GM12878 (cell line): ENCODE data around the gene ZDHHC18. TPM values are rescaled to one million over a fixed set of nuclear protein-coding genes. Genes with fewer than 3 reads are reported as not detected.

ENCODE experiments used
- ATAC-seq: fragments of 200-7000 bp; cut with Tn5 transposase; 3 replicates; pipeline ENCODE4 v1.9.1; 2020; ENCODE audit warnings: mild to moderate bottlenecking, moderate library complexity
- BruUV-seq: library from RNA; stranded (reverse); fragments of 400-500 nt; replicated peaks from 2 replicates; lab custom pipeline; 2021; lab: Mats Ljungman, UMichigan
- CTCF ChIA-PET: fragments of 300-600 bp; sonication (Branson Sonifier 250); formaldehyde crosslinking; extraction: SDS; loops from one replicate; lab custom pipeline; 2021; ENCODE audit warnings: inconsistent platforms; lab: Yijun Ruan, JAX
- POLR2A ChIA-PET: fragments of 350-600 bp; formaldehyde crosslinking; extraction: SDS; loops from one replicate; lab custom pipeline; 2021; ENCODE audit warnings: inconsistent platforms; lab: Charles Lee
- RAD21 ChIA-PET: fragments of 300-600 bp; sonication (Branson Sonifier 250); formaldehyde crosslinking; loops from one replicate; lab custom pipeline; 2023; ENCODE audit warnings: antibody characterized with exemption; ENCODE audit not compliant: unreplicated experiment; lab: Charles Lee
- SMC1A ChIA-PET: fragments of 300-600 bp; sonication (Branson Sonifier 250); formaldehyde crosslinking; loops from one replicate; lab custom pipeline; 2023; ENCODE audit not compliant: unreplicated experiment, uncharacterized antibody; lab: Charles Lee
- DNase-seq: peaks from one replicate; pipeline ENCODE4 v3.0.0-alpha.2; 2011; ENCODE audit warnings: low read depth, low spot score
- FAIRE-seq: peaks from 3 replicates; lab custom pipeline; 2011; peaks lifted over from hg19 to GRCh38; lab: Jason Lieb, UNC
- H2AFZ ChIP-seq: 2 replicates; pipeline ENCODE4 v1.6.0; 2011; ENCODE audit warnings: low read depth, low read length, control low read depth; ENCODE audit not compliant: control insufficient read depth
- H3K27ac ChIP-seq: 2 replicates; pipeline ENCODE4 v1.5.1; 2011; ENCODE audit warnings: control low read depth; ENCODE audit not compliant: control insufficient read depth, insufficient read depth
- H3K27me3 ChIP-seq, 2 experiments: replicated peaks in 1 of 2; 2 replicates each; pipeline versions ENCODE4 v1.6.0 to v1.6.1; 2011; ENCODE audit warnings: low read length in 1 of 2; ENCODE audit not compliant: control insufficient read depth in 2 of 2, insufficient read depth in 2 of 2
- H3K36me3 ChIP-seq, 2 experiments: 2 replicates each; pipeline ENCODE4 v1.5.1; 2011; ENCODE audit warnings: low read length in 1 of 2; ENCODE audit not compliant: control insufficient read depth in 2 of 2, insufficient read depth in 2 of 2
- H3K4me1 ChIP-seq: 2 replicates; pipeline ENCODE4 v1.6.1; 2011; ENCODE audit warnings: mild to moderate bottlenecking, low read length, moderate library complexity, mixed read lengths; ENCODE audit not compliant: control insufficient read depth, insufficient read depth
- H3K4me2 ChIP-seq: 2 replicates; pipeline ENCODE4 v1.6.0; 2011; ENCODE audit warnings: control low read depth; ENCODE audit not compliant: control insufficient read depth, insufficient read depth
- H3K4me3 ChIP-seq: fragments of 200-600 bp; sonication (generic); 2 replicates; pipeline ENCODE4 v1.5.1; 2016
- H3K79me2 ChIP-seq: 2 replicates; pipeline ENCODE4 v1.6.0; 2011; ENCODE audit warnings: low read length; ENCODE audit not compliant: control insufficient read depth, insufficient read depth
- H3K9ac ChIP-seq: 2 replicates; pipeline ENCODE4 v1.8.0; 2011; ENCODE audit warnings: low read length, control low read depth, mixed read lengths; ENCODE audit not compliant: control insufficient read depth, insufficient read depth
- H3K9me3 ChIP-seq: replicated peaks from 3 replicates; pipeline ENCODE4 v1.5.1; 2011; ENCODE audit warnings: mild to moderate bottlenecking, low read length; ENCODE audit not compliant: control insufficient read depth, insufficient read depth
- H4K20me1 ChIP-seq: 2 replicates; pipeline ENCODE4 v1.6.0; 2011; ENCODE audit not compliant: control insufficient read depth, insufficient read depth
- ASH2L ChIP-seq: fragments of 300-600, 200-600 bp; sonication (generic); IDR thresholded peaks from 2 replicates; pipeline ENCODE4 v1.6.1; 2017; ENCODE audit warnings: low read depth, mild to moderate bottlenecking, borderline replicate concordance
- CEBPB ChIP-seq, 2 experiments: fragments of 150-350 bp in 1 of 2; IDR thresholded peaks; 2 replicates each; pipeline ENCODE4 v1.6.1; 2012 to 2014; ENCODE audit warnings: low read depth in 2 of 2, low read length in 2 of 2, borderline replicate concordance in 1 of 2, inconsistent platforms in 1 of 2
- CREM ChIP-seq: IDR thresholded peaks from 2 replicates; pipeline ENCODE4 v1.6.1; 2014; ENCODE audit warnings: antibody characterized with exemption, low read depth
- ETV6 ChIP-seq, 2 experiments: fragments of 450-650 bp in 1 of 2; IDR thresholded peaks in 1 of 2; conservative IDR thresholded peaks in 1 of 2; 2 replicates each; pipeline ENCODE4 v1.6.1; 2014; ENCODE audit warnings: antibody characterized with exemption in 1 of 2, borderline replicate concordance in 1 of 2, low read depth in 1 of 2, mild to moderate bottlenecking in 1 of 2, moderate library complexity in 1 of 2
- FOS ChIP-seq: IDR thresholded peaks from 3 replicates; pipeline ENCODE4 v1.6.1; 2011; ENCODE audit warnings: borderline replicate concordance; ENCODE audit not compliant: insufficient read length; ENCODE audit errors: extremely low read depth
- KLF5 ChIP-seq: fragments of 450-650 bp; IDR thresholded peaks from 2 replicates; pipeline ENCODE4 v1.6.1; 2014; ENCODE audit warnings: mild to moderate bottlenecking; ENCODE audit not compliant: partially characterized antibody
- LARP7 ChIP-seq: fragments of 450-650 bp; IDR thresholded peaks from 2 replicates; pipeline ENCODE4 v1.6.1; 2017; ENCODE audit warnings: mild to moderate bottlenecking
- NBN ChIP-seq: fragments of 450-650 bp; IDR thresholded peaks from 2 replicates; pipeline ENCODE4 v1.6.1; 2016
- TCF7 ChIP-seq: IDR thresholded peaks from 2 replicates; pipeline ENCODE4 v1.6.1; 2014; ENCODE audit warnings: antibody characterized with exemption, borderline replicate concordance
- WGBS: methylation state at CpG from one replicate; pipeline ENCODE4 v1.1.6; 2016; ENCODE audit warnings: low lambda C conversion rate; ENCODE audit not compliant: insufficient replicate concordance, insufficient coverage; ENCODE audit errors: missing lambda C conversion rate; 5-methylcytosine and 5-hydroxymethylcytosine counted together
- in situ Hi-C: fragments of 300-500 bp; cut with MboI; formaldehyde crosslinking; loops from 9 replicates; pipeline ENCODE4 v1.14.3; 2018; ENCODE audit warnings: mixed read lengths
- intact Hi-C: fragments of 100-400 bp; cut with micrococcal nuclease; formaldehyde crosslinking; loops from one replicate; pipeline ENCODE4 v1.14.2; 2022; ENCODE audit not compliant: unreplicated experiment
- polyA plus RNA-seq, 11 experiments: library from polyadenylated mRNA; depleted of rRNA in 4 of 11; unstranded in 6 of 11; stranded (reverse) in 5 of 11; fragments of >200 nt; fragmentation: Nextera tagmentation in 4 of 11; fragmentation: Illumina TruSeq in 1 of 11; extraction: Ambion mirVana in 4 of 11; extraction: Trizol in 1 of 11; gene quantifications; 1 replicate in 1 of 11; 2 replicates in 10 of 11; pipeline versions ENCODE4 v1.2.1 to v1.2.3, GENCODE V29; 2011 to 2016; ENCODE audit warnings: inconsistent platforms in 2 of 11, missing spikeins in 2 of 11, low read depth in 1 of 11
- total RNA-seq, 4 experiments: library from RNA; depleted of rRNA in 3 of 4; stranded (reverse); fragments of >200 nt in 3 of 4; fragmentation: Illumina TruSeq in 1 of 4; extraction: Trizol in 1 of 4; gene quantifications; 2 replicates each; pipeline versions ENCODE4 v1.2.1 to v1.2.3, GENCODE V29; 2013 to 2021
- TF ChIP-seq, protein P1 (sequence below): fragments of 450-650 bp; formaldehyde crosslinking; IDR thresholded peaks from 2 replicates; pipeline ENCODE4 v1.4.0; 2022; ENCODE audit warnings: mild to moderate bottlenecking, moderate library complexity
- TF ChIP-seq, protein P2 (sequence below): fragments of 450-650 bp; IDR thresholded peaks from 2 replicates; pipeline ENCODE4 v1.6.1; 2017; ENCODE audit warnings: mild to moderate bottlenecking, low read depth, inconsistent platforms; ENCODE audit not compliant: poor library complexity, severe bottlenecking
- TF ChIP-seq, protein P3 (sequence below): IDR thresholded peaks from 2 replicates; pipeline ENCODE4 v1.6.1; 2012; ENCODE audit warnings: low read depth, low read length, improper control_type of control experiment
- TF ChIP-seq, protein P4 (sequence below): fragments of 450-650 bp; IDR thresholded peaks from 2 replicates; pipeline ENCODE4 v1.6.1; 2017; ENCODE audit warnings: mild to moderate bottlenecking
- TF ChIP-seq, protein P5 (sequence below): IDR thresholded peaks from 2 replicates; pipeline ENCODE4 v1.6.1; 2011; ENCODE audit warnings: borderline replicate concordance, low read depth, mild to moderate bottlenecking, moderate library complexity, low read length; ENCODE audit not compliant: insufficient read depth, poor library complexity, severe bottlenecking

ZDHHC18 gene
- total and polyA plus RNA-seq, 10 of the 15 experiments (the other 5 are each of a cell fraction or from before 2014, with no cell fraction given): 0.40 to 81.2 (median 21.3) TPM

DNA sequence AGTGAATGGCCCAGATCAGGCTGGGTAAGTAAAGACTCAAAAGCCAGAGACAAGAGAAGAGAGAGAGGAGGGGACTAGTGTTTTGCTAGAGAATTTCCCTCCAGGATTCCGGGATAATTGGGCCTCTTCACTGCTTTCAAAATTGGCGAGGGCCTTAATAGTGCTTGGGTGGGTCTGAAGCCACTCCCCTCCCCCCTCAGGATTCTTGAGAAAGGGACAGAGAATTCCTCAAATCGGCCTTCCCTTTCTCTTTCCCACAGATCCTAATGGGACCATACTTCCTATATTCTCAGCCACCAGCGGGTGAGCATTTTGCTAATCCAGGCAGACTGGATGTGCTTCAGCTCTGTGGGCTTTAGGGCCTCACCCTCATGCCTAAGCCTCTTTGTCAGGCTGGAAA lies 48.4 kb downstream of the ZDHHC18 start:
- Histone ChIP-seq H2AFZ (no peak overlapping the region), H3K9ac (no peak overlapping the region), H3K4me3 (no peak overlapping the region), H3K27ac (no peak overlapping the region), H3K4me2 (no peak overlapping the region), H3K9me3 (no peaks in the 10 kb centered on the region), H3K27me3 (no peaks in the 10 kb centered on the region), H3K79me2 (no peaks in the 10 kb centered on the region), H3K4me1 (no peaks in the 10 kb centered on the region), H3K36me3 (peaks cover 8 to 23% of the 10 kb centered on the region in 2 experiments), H4K20me1 (no peaks in the 10 kb centered on the region)
- ATAC-seq (no peak), DNase-seq (no peak), FAIRE-seq (no peak)
- RAD21 ChIA-PET: no interaction called here
- POLR2A ChIA-PET: no interaction called here
- SMC1A ChIA-PET: no interaction called here
- intact Hi-C loops (loop anchor here (5.0 kb wide), 1 partner anchor 83 kb away; no protein-coding TSS in a partner anchor), in situ Hi-C loops (loop anchor here (5.0 kb wide), 2 partner anchors 63 to 268 kb away; no protein-coding TSS in a partner anchor)
- WGBS: 95% methylated on average over 4 of the region's 4 CpGs
- CTCF ChIA-PET: interaction anchor here (1.9 kb wide), 1 partner anchor 85 kb away, joined by 10 read pairs; no protein-coding TSS in a partner anchor
- BruUV-seq: no TSS peak
- TF ChIP-seq CREM (no peak), ASH2L (no peak), CEBPB (IDR thresholded peaks at IDR 0.05; ENCODE audit: borderline replicate concordance in 1 of 2, low read depth in 2 of 2, low read length in 2 of 2) (no peak), FOS (no peak), NBN (no peak), KLF5 (no peak), LARP7 (no peak), TCF7 (no peak), ETV6 (conservative IDR thresholded peaks at IDR 0.05 in 1 of 2, IDR thresholded peaks at IDR 0.05 in 1 of 2; ENCODE audit: borderline replicate concordance in 1 of 2, low read depth in 1 of 2) (no peak)
- TF ChIP-seq, protein P1, sequence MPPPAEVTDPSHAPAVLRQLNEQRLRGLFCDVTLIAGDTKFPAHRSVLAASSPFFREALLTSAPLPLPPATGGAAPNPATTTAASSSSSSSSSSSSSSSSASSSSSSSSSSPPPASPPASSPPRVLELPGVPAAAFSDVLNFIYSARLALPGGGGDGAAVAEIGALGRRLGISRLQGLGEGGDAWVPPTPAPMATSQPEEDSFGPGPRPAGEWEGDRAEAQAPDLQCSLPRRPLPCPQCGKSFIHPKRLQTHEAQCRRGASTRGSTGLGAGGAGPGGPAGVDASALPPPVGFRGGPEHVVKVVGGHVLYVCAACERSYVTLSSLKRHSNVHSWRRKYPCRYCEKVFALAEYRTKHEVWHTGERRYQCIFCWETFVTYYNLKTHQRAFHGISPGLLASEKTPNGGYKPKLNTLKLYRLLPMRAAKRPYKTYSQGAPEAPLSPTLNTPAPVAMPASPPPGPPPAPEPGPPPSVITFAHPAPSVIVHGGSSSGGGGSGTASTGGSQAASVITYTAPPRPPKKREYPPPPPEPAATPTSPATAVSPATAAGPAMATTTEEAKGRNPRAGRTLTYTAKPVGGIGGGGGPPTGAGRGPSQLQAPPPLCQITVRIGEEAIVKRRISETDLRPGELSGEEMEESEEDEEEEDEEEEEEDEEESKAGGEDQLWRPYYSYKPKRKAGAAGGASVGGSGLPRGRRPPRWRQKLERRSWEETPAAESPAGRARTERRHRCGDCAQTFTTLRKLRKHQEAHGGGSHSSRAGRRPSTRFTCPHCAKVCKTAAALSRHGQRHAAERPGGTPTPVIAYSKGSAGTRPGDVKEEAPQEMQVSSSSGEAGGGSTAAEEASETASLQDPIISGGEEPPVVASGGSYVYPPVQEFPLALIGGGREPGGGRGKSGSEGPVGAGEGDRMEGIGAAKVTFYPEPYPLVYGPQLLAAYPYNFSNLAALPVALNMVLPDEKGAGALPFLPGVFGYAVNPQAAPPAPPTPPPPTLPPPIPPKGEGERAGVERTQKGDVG: no peak
- TF ChIP-seq, protein P2, sequence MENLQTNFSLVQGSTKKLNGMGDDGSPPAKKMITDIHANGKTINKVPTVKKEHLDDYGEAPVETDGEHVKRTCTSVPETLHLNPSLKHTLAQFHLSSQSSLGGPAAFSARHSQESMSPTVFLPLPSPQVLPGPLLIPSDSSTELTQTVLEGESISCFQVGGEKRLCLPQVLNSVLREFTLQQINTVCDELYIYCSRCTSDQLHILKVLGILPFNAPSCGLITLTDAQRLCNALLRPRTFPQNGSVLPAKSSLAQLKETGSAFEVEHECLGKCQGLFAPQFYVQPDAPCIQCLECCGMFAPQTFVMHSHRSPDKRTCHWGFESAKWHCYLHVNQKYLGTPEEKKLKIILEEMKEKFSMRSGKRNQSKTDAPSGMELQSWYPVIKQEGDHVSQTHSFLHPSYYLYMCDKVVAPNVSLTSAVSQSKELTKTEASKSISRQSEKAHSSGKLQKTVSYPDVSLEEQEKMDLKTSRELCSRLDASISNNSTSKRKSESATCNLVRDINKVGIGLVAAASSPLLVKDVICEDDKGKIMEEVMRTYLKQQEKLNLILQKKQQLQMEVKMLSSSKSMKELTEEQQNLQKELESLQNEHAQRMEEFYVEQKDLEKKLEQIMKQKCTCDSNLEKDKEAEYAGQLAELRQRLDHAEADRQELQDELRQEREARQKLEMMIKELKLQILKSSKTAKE: no peak
- TF ChIP-seq, protein P3, sequence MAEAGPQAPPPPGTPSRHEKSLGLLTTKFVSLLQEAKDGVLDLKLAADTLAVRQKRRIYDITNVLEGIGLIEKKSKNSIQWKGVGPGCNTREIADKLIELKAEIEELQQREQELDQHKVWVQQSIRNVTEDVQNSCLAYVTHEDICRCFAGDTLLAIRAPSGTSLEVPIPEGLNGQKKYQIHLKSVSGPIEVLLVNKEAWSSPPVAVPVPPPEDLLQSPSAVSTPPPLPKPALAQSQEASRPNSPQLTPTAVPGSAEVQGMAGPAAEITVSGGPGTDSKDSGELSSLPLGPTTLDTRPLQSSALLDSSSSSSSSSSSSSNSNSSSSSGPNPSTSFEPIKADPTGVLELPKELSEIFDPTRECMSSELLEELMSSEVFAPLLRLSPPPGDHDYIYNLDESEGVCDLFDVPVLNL: no peak
- TF ChIP-seq, protein P4, sequence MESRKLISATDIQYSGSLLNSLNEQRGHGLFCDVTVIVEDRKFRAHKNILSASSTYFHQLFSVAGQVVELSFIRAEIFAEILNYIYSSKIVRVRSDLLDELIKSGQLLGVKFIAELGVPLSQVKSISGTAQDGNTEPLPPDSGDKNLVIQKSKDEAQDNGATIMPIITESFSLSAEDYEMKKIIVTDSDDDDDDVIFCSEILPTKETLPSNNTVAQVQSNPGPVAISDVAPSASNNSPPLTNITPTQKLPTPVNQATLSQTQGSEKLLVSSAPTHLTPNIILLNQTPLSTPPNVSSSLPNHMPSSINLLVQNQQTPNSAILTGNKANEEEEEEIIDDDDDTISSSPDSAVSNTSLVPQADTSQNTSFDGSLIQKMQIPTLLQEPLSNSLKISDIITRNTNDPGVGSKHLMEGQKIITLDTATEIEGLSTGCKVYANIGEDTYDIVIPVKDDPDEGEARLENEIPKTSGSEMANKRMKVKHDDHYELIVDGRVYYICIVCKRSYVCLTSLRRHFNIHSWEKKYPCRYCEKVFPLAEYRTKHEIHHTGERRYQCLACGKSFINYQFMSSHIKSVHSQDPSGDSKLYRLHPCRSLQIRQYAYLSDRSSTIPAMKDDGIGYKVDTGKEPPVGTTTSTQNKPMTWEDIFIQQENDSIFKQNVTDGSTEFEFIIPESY: no peak
- TF ChIP-seq, protein P5, sequence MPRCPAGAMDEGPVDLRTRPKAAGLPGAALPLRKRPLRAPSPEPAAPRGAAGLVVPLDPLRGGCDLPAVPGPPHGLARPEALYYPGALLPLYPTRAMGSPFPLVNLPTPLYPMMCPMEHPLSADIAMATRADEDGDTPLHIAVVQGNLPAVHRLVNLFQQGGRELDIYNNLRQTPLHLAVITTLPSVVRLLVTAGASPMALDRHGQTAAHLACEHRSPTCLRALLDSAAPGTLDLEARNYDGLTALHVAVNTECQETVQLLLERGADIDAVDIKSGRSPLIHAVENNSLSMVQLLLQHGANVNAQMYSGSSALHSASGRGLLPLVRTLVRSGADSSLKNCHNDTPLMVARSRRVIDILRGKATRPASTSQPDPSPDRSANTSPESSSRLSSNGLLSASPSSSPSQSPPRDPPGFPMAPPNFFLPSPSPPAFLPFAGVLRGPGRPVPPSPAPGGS: no peak
